Astrocyte of the spinal cord (primary cell): ENCODE data around the gene ECSIT.
A peak's percentile ranks its signal among the peaks of the same experiment; 100 is the strongest.

ENCODE experiments used
- DNase-seq: peaks from one replicate; pipeline ENCODE4 v3.0.0; 2011; ENCODE audit warnings: low read depth, low spot score
- H3K4me3 ChIP-seq: 2 replicates; pipeline ENCODE4 v1.5.1; 2011; ENCODE audit warnings: low read depth, mild to moderate bottlenecking, low read length, moderate library complexity
- in situ Hi-C: cut with HindIII; loops from 2 replicates; pipeline ENCODE4 v1.10.0; 2017; ENCODE audit warnings: low sequenced_read_pairs
- TF ChIP-seq, protein P1 (sequence below): IDR thresholded peaks from 2 replicates; pipeline ENCODE4 v1.5.1; 2012; ENCODE audit warnings: low read depth, mild to moderate bottlenecking, low read length, inconsistent platforms

The ECSIT gene

DNA sequence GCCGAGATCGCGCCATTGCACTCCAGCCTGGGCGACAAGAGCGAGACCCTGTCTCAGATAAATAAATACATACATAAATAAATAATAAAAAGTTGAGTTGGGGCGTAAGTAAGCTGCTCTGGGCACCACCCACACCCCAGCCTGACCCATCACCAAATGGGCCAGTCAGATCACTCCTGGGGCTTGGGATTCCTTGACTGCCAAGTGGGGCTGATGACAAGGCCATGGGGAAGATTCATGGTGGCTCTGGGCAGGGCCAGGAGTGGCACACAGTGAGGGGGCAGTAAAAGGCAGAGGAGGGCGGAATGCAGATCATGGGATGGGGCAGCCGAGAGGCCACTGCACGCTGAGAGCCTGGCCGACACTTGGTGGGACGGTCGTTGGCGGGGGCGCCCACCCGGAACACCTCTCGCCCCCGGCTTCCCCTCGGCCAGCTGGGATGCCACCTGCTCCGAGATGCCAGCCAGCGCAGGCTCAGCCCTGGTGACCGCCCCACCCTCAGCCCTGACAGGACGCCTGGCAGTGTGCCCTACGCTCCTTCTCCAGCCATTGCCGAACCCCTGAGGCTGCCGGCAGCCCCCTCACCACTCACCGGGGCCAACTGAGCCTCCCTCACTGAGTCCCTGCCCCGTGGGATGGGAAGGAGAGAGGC lies 34.2 kb downstream of the ECSIT start:
- in situ Hi-C loops, result no loop called here
- H3K4me3 ChIP-seq, result no peak overlapping the region
- no peak for DNase-seq
- TF ChIP-seq, protein P1, sequence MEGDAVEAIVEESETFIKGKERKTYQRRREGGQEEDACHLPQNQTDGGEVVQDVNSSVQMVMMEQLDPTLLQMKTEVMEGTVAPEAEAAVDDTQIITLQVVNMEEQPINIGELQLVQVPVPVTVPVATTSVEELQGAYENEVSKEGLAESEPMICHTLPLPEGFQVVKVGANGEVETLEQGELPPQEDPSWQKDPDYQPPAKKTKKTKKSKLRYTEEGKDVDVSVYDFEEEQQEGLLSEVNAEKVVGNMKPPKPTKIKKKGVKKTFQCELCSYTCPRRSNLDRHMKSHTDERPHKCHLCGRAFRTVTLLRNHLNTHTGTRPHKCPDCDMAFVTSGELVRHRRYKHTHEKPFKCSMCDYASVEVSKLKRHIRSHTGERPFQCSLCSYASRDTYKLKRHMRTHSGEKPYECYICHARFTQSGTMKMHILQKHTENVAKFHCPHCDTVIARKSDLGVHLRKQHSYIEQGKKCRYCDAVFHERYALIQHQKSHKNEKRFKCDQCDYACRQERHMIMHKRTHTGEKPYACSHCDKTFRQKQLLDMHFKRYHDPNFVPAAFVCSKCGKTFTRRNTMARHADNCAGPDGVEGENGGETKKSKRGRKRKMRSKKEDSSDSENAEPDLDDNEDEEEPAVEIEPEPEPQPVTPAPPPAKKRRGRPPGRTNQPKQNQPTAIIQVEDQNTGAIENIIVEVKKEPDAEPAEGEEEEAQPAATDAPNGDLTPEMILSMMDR, result no peak

DNA sequence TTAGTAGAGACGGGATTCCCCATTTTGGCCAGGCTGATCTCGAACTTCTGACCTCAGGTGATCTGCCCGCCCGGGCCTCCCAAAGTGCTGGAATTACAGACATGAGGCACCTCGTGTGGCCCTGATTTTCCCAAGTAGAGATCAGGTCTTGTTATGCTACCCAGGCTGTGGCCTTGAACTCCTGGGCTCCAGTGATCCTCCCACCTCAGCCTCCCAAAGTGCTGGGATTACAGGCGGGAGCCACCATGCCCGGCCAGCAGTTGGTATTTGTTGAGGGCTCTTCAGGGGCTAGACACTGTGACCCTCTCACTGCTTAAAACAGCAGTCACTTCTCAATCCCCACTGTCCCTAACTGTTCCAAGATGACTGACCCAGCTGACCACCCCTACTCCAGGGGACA lies 39.6 kb downstream of the ECSIT start:
- in situ Hi-C loops, result no loop called here
- TF ChIP-seq, protein P1, result no peak
- DNase-seq, result no peak
- H3K4me3 ChIP-seq, result no peak overlapping the region

DNA sequence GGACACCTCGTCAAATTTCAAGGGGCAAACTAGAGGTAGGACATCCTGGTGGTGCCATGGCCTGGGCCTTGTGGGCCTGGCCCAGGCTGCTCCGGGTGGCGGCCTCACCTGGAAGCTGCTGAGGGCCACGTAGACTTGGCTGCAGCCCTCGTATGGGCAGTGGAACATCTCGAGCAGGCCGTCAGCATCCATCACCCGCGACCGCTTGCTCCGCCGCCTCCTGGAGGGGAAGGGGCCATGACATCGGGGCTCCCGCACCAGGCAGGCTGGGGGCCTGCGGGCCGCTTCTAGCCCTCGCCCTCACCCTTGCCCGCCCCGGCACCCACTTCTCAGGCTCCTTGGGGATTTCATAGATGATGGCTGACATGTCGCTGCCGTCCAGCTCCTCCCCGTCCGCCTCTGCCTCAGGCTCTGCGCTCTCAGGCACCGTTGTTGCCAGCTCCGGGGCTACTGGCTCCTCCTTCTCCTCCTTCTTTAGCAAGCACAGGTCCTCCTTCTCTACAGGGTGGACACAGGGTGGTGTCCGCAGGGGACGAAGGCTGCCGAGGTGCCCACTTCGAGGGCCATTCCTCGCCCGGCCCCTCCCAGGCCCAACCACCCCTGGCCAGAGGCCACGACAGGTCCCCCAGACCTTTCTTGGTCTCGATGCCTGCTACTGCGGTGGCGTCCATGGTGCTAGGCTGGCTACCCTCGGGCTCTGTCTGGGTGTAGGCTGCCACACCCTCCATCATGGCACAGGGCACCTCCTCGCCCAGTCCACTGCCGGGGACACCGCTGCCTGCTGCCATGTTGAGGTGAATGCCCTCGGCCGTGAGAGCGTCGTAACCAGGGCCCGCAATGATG lies 42.1 kb downstream of the ECSIT start:
- no peak for DNase-seq
- in situ Hi-C loops, result no loop called here
- no peak overlapping the region for H3K4me3 ChIP-seq
- TF ChIP-seq, protein P1, result no peak

DNA sequence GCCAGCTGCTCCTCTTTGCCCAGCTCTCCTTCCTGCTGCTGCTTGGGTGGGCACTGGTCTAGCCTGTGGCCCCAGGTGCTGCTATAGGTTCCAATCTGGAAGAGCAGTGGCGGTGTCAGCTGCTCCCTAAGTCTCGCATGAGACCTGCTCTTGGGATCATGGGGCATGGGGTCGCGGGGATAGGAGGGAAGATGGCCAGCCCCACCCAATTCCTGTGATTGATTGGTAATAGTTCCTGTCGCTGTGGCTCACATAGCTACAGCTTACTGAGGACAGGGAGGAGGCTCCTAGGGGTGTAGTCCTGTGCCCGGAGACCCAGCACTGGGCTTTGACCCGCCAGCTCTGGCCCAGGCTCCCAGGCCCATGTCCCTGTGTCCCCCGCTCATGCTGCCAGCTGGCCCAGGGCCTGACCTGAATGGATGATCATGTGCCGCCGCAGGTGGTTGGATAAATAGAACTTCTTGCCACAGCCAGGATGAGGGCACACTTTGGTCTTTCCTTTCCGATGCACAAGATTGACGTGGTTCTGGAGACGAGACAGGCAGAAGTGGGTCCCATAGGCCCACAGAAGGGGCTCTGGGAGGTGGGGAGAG lies 43.6 kb downstream of the ECSIT start:
- in situ Hi-C loops, result no loop called here
- TF ChIP-seq, protein P1, result no peak

DNA sequence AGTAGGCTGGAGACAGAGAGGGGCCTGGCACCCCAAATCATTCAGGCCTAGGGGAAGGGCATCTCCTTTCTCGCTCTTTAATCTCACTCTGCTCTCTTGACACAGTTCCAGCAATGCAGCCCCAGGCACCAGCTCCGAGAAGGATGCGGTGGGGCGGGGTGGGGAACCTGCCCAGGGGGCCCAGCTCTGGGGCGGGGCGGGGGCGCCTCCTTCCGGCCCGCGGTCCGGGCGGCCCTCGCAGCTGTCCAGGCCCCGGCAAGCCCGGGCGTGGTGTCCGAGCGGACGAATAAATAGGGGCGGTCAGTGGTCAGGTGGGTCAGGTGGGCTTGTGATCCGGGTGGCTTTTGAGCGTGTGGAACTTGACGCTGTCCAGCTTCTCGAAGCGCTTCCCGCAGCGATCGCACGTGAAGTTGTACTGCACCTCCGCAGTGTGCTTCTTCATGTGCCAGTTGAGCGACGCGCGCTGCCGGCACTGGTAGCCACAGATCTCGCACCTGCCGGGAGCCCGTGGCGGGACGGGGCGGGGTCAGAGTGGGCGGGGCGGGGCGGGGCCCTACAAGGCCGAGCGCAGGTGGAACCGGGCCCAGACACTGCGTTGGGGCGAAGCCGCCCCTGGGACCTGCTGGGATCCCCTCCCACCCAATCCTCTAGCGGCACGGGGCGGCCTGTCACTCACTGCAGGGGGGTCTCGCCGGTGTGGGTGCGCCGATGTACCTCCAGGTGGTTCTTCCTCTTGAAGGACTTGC lies 45.4 kb downstream of the ECSIT start:
- TF ChIP-seq, protein P1, result no peak
- in situ Hi-C loops, result no loop called here
- H3K4me3 ChIP-seq, result no peak overlapping the region
- no peak for DNase-seq

More for the DNA sequence above, 43.6 kb downstream of the ECSIT start:
- no peak overlapping the region for H3K4me3 ChIP-seq
- DNase-seq, result no peak

DNA sequence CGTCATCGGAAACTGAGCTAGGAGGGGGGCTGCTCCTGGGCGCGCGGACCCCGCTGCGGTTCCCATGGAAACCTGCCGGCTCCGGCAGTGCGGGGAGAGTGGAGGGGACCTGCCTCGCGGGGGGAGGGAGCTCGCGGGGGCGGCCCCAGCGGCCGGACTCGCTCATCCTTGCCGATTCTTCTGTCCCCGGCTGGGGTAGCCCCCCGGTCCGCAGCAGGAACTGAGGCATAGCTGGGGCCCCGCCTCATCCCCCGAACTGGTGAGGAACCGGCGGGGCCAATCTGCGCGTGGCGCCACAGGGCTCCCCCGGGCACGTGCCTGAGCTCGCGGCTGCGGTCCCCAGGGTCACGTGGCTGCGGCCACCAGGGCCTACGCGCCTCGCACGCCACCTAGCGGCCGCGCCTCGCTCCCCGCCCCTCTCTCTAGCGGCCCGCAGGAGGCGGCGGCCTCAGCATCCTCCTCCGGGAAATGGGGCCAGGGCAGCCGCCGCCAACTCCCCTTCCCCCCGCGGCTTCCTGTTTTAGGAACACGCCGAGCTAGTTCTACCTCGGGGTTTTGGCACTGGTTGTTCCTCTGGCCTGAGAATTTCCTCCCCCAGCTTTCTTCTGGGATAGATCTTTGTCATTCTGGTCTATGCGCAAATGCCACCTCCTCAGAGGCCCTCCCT lies 46.4 kb downstream of the ECSIT start:
- in situ Hi-C loops, result no loop called here
- H3K4me3 ChIP-seq, result peak overlapping the region; percentile 26
- peak; percentile 64 for DNase-seq
- TF ChIP-seq, protein P1, result peak; percentile 65
